ENCODE data around the gene RNF215.
"Not testable (repeated sequence)": the region's sequence is repeated elsewhere in the genome, so short reads cannot be mapped to it uniquely, and the experiment has no call there.

Gene RNF215

GRCh38 chr22:30357650-30358215 is 29.5 kb downstream of the RNF215 start:
- DNase-seq, result no peak

- DNase-seq, result peak in 1 of 2 donors; percentile 19
Observed at GRCh38 chr22:30357236-30357570, 30.0 kb downstream of the RNF215 start.

- DNase-seq, result peak; percentile 86 to 87
Observed at GRCh38 chr22:30356449-30357235, 30.6 kb downstream of the RNF215 start, which contains the start of the genes CCDC157 and SF3A1. TSS of gene CCDC157 (plus strand) at chr22:30357007. CDS start at chr22:30366001, 8,994 bp downstream. TSS of gene SF3A1 (minus strand) at chr22:30356894. CDS start at chr22:30356792, 102 bp downstream.

GRCh38 chr22:30354644-30355043 is 32.6 kb downstream of the RNF215 start:
- DNase-seq, result no peak

GRCh38 chr22:30351226-30351625 is 36.0 kb downstream of the RNF215 start:
- DNase-seq, result no peak

GRCh38 chr22:30348809-30349208 is 38.4 kb downstream of the RNF215 start:
- no peak for DNase-seq

GRCh38 chr22:30348404-30348803 is 38.8 kb downstream of the RNF215 start:
- no peak for DNase-seq

GRCh38 chr22:30347255-30347892 is 39.8 kb downstream of the RNF215 start:
- no peak for DNase-seq

GRCh38 chr22:30344447-30345200 is 42.6 kb downstream of the RNF215 start:
- DNase-seq, result peak in 1 of 2 donors; percentile 25

GRCh38 chr22:30340911-30341685 is 46.1 kb downstream of the RNF215 start:
- DNase-seq, result no peak

GRCh38 chr22:30338802-30339201 is 48.4 kb downstream of the RNF215 start:
- DNase-seq, result no peak

- not testable (repeated sequence) for DNase-seq
Observed at GRCh38 chr22:30338341-30338740, 48.9 kb downstream of the RNF215 start.

- DNase-seq, result no peak
Observed at GRCh38 chr22:30337461-30337778, 49.8 kb downstream of the RNF215 start.

- DNase-seq, result no peak
Observed at GRCh38 chr22:30336752-30337460, 50.3 kb downstream of the RNF215 start.

- DNase-seq, result no peak
Observed at GRCh38 chr22:30335236-30335635, 52.0 kb downstream of the RNF215 start.

GRCh38 chr22:30334646-30335045 is 52.6 kb downstream of the RNF215 start:
- no peak for DNase-seq

GRCh38 chr22:30333707-30334087 is 53.5 kb downstream of the RNF215 start:
- DNase-seq, result no peak

- DNase-seq, result no peak
Observed at GRCh38 chr22:30332994-30333706, 54.1 kb downstream of the RNF215 start.

- no peak for DNase-seq
Observed at GRCh38 chr22:30332551-30332950, 54.7 kb downstream of the RNF215 start.
